Measurements from ENCODE around the gene POLD4.

POLD4 gene

DNA sequence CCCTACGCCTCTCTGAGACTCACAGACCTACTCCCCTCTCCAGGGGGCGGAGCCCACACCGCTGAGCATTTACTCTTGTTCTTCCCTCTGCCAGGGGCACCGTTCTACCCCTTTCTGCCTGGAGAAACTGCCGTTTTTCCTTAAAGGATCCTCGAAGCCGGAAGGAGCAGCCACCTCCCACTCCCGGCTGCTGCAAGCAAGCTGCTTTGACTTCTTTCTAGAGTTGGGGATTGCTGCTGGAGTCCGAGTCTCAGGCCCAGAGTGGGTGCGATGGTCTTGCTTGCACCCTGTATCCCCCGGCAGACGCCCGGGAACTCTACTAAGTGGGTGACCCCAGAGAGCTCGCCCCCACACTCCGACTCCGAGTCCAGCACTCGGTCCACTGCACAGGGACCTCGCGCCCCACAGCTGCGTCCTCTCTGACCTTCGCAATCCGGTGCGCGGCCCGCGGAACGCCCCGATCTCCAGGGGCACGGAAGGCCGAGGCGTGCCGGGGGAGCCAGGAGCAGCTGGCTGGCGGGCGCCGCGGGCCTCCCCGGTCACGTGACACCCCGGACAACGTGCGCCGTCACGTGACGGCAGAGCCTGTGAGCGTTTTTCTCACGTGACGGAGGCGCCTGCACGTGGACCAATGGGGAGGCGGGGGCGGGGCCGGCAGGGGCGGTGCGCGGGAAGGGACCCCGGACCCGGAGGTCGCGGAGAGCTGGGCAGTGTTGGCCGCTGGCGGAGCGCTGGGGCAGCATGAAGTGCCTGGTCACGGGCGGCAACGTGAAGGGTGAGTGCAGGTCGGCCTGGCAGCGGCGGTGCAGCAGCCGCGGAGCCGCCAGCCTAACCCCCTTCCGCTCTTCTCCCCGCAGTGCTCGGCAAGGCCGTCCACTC lies 38.2 kb upstream of the POLD4 start, which contains the start of gene RAD9A:
Gene RAD9A, plus strand, starts transcription at position 683 of the 879 bp plus-strand sequence. Its CDS starts 59 bp downstream, at position 742.
- peak; percentile 87 for DNase-seq

DNA sequence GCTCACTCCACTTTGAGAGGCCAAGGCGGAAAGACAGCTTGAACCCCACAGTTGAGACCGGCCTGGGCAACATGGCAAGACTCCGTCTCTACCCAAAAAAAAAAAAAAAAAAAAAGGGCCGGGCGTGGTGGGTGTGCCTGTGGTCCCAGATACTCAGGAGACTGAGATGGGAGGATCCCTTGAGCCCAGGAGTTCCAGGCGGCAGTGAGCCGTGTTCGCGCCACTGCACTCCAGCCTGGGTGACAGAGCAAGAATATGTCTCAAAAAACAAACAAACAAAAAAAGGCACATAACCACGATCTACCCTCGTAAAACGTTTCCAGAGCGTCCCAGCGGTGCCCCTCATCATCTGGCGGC lies 37.6 kb upstream of the POLD4 start:
- DNase-seq: no peak

DNA sequence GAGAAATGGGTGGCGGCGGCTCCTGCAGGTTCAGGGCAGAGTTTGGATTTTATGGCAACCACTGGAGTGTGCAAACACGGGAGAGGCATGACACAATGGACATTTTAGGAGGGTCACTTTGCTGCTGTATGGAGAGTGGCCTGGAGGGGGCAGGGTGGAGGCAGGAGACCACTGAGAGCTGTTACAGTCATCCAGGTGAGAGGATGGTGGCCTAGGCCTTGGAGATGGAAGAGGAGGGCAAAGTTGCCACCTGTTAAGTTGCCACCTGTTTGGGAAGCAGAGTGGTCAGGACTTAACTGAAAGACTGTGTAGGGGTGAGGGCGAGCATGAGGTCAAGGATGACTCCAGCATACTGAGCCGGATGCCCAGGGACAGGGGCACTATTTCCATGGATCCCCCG lies 36.1 kb upstream of the POLD4 start:
- no peak for DNase-seq

- no peak for DNase-seq
Measured at GRCh38 chr11:67387518-67387917, 34.2 kb upstream of the POLD4 start.

- DNase-seq: no peak
Measured at GRCh38 chr11:67387069-67387468, 33.7 kb upstream of the POLD4 start.

DNA sequence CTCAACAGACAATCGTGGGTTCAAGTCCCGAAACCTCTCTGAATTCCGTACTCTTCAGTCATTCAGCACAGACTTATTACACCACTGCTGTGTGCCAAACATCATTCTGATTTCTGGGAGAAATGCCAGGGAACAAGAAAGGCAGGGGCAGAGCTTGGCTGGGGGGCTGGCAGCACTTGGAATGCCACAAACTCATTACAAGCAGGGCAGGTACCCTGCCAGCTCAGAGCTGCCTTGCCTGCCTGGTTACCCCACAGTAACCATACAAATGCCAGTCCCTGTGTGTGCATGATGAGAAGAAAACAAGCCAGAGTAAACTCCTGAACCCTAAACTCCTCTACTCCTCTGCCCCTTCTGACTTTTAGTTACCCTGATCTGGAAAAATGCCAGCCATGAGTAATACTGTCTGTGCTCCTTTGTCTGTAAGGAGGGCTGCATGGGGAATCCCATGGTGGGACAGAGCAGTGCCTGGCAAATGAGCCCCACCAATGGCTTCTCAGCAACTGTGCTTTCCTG lies 31.6 kb upstream of the POLD4 start:
- no peak for DNase-seq

GRCh38 chr11:67382276-67383136 lies 29.2 kb upstream of the POLD4 start:
- DNase-seq: peak; percentile 60

- peak; percentile 1 for DNase-seq
Measured at GRCh38 chr11:67381244-67381972, 28.1 kb upstream of the POLD4 start.

GRCh38 chr11:67379061-67380058 lies 26.0 kb upstream of the POLD4 start:
- peak; percentile 5 for DNase-seq

GRCh38 chr11:67378544-67378943 lies 25.2 kb upstream of the POLD4 start:
- peak; percentile 0 for DNase-seq

GRCh38 chr11:67376873-67377808 lies 23.8 kb upstream of the POLD4 start:
- peak; percentile 1 for DNase-seq

DNA sequence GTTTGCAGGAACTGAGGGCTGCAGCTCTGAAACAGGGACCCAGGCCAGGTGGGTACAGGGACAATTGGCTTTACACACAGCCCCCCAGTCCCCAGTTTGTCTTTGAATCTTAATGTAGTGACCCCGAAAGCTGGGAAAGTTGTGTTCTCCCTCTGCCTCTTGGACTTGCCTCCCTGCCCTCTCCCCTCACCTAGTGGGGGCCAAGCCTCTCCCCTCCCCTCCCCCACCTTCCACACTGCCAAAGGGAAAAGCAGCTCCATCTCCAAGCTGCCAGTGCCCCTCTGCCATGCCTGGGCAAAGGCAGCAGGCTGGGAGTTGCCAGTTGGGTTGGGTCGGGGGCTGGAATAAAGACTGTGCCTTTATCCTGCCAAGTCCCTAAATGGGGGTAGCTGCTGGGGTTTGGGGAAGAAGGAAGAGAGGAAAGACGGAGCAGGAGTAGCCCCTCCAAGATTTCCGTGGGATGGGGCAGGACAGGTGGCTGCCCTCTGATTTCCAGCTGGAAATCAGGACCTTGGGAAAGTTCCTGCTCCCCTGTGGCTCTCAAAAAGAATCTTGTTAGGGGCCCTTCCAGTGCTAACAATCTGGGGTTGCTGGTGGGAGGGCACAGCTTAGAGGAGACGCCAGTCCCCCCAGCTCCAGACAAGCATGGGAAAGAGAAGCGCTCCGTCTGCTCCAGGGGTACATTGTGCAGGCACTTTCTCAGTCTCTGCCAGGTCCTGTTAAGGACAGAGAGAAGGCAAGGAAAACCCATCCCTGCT lies 22.9 kb upstream of the POLD4 start:
- peak; percentile 21 for DNase-seq

DNA sequence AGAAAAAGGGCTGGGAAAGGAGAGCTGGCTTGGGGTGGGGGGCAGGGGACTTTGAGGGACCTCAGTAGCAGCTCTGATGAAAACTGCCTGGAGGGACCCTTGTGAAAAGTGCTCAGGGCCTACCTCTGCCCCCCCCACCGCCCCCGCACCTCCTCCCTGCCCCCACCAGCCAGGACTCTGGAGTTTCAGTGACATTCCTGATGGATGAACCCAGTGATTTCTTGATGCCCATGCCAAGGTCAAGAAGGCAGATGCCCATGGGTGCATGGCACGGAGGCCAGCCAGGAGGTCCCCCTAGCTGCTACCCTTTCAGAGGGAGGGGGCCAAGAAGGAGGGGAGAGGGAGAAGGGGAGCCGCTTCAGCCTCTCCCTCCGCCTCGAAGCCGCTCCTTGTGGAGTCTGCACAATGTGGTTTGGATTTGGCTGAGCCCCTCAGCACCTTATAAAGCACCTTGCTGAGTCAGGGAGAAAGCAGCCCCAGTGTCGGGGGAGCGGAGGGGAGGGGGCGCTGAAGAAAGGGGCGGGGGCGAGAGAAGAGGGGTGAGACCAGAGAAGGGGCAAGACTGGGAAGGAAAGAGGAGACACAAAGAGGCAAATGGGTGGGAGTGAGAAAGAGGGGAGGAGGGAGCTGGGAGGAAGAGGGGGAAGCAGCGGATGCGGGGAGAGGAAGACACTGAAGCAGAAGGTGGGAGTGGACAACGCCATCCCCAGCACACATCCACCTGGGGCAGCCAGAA lies 22.1 kb upstream of the POLD4 start:
- peak; percentile 11 for DNase-seq

DNA sequence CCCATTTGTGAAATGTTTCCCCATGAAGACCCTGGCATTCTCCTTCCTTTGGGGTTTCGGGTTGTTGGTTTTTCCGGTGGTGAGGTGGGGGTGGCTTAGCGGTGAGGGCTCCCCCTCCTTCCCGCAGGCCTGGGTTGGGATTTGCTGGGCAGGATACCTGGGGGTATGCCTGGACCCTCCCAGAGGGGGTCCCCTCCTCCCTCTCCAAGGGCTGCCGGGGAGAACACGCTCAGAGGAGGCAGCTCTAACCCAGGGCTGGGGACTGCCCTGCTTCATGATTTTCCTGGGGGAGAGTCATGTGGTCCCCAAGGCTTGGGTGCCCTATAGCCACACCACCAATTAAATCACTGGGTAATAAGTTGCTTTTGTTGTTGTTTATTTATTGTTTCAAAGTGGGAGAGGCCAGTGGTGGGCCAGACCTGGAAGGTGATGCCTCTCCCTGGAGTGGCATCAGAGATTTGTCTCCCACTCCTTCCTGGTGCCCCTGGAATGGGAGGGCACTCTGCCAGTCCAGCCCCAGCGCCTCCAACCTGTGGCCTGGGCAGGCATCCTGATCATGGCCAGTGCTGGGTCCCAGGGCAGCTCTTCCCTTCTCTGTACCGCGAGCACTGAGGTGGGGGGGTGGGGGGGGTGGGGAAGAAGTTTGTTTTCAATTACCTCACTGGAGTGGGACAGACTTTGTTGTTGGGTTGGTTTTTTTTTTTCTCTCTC lies 21.4 kb upstream of the POLD4 start:
- DNase-seq: no peak

GRCh38 chr11:67373648-67374570 lies 20.6 kb upstream of the POLD4 start:
- DNase-seq: peak; percentile 83

- peak; percentile 85 for DNase-seq
Measured at GRCh38 chr11:67372993-67373647, 19.8 kb upstream of the POLD4 start, which contains the start of gene CLCF1. TSS of gene CLCF1 (minus strand) at chr11:67373598. CDS start at chr11:67373539, 59 bp downstream.
